Adrenal gland (tissue), 5 donors: ENCODE data around the gene AQP5.

ENCODE experiments used
- POLR2A ChIP-seq, 2 donors: fragments of 450-650 bp; IDR thresholded peaks; one replicate each; pipeline ENCODE4 v1.6.1; 2017; ENCODE audit warnings: antibody characterized with exemption in 2 of 2, mild to moderate bottlenecking in 2 of 2, moderate library complexity in 1 of 2
- TF ChIP-seq, protein P1 (sequence below), 6 experiments: fragments of 450-650 bp in 4 of 6; fragments of 200-600 bp in 2 of 6; sonication (generic) in 1 of 6; IDR thresholded peaks; 1 replicate in 5 of 6; 2 replicates in 1 of 6; pipeline versions ENCODE4 v1.5.1 to v1.8.0; 2016 to 2021; ENCODE audit warnings: antibody characterized with exemption in 6 of 6, mild to moderate bottlenecking in 2 of 6, moderate library complexity in 1 of 6
- donor health status: DM: no; HTN: no; CAD: no.

GRCh38 chr12:49943625-49943960 is 18.1 kb upstream of the AQP5 start:
- TF ChIP-seq, protein P1, sequence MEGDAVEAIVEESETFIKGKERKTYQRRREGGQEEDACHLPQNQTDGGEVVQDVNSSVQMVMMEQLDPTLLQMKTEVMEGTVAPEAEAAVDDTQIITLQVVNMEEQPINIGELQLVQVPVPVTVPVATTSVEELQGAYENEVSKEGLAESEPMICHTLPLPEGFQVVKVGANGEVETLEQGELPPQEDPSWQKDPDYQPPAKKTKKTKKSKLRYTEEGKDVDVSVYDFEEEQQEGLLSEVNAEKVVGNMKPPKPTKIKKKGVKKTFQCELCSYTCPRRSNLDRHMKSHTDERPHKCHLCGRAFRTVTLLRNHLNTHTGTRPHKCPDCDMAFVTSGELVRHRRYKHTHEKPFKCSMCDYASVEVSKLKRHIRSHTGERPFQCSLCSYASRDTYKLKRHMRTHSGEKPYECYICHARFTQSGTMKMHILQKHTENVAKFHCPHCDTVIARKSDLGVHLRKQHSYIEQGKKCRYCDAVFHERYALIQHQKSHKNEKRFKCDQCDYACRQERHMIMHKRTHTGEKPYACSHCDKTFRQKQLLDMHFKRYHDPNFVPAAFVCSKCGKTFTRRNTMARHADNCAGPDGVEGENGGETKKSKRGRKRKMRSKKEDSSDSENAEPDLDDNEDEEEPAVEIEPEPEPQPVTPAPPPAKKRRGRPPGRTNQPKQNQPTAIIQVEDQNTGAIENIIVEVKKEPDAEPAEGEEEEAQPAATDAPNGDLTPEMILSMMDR (IDR thresholded peaks at IDR 0.05): no peak
- TF ChIP-seq POLR2A (IDR thresholded peaks at IDR 0.05): no peak
